Stimulated activated naive CD4-positive, alpha-beta T cell treated with Interleukin-2 at 50 U/mL for 16 hours (primary cell): ENCODE measurements around the gene DEXI.

Experiments
- DNase-seq: peaks from one replicate; lab custom pipeline; 2025; lab: John Stamatoyannopoulos, UW

The DEXI gene

DNA sequence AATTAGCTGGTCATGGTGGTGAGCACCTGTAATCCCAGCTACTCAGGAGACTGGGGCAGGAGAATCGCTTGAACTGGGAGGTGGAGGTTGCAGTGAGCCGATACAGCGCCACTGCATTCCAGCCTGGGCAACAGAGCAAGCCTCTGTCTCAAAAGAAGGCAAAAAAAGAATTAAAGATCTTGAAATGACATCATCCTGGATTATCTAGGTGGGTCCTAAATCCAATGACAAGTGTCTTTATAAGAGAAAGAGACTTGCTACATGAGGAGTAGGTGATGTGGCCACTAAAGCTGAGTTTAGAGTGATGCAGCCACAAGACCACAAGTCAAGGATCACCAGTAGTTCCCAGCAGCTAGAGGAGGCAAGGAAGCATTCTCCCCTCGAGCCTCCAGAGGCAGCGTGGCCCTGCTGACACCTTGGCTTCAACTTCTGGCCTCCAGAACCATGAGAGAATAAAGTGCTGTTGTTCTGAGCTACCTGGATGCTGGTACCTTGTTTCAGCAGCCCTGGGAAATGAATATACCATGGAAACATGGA lies 49.4 kb downstream of the DEXI start:
- no peak for DNase-seq

DNA sequence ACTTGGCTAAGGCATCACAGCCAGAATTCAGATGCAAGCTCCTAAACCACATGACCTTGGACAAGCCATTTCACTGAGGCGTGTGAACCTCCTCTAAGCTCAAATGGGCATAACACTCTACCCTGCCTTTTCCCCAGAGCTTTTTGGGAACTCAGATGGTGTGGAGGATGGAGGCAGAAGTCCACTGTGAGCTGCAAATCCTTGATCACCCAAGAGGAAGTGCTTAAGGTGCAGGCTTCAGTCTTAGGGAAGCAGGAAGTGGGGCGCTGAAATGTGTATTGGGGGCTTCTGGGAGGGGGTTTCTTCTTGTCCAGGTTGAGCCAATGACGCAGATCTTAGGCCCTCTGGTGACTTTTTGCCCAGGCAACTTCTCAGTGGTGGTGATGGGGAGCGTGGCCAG lies 52.4 kb downstream of the DEXI start:
- DNase-seq = no peak

DNA sequence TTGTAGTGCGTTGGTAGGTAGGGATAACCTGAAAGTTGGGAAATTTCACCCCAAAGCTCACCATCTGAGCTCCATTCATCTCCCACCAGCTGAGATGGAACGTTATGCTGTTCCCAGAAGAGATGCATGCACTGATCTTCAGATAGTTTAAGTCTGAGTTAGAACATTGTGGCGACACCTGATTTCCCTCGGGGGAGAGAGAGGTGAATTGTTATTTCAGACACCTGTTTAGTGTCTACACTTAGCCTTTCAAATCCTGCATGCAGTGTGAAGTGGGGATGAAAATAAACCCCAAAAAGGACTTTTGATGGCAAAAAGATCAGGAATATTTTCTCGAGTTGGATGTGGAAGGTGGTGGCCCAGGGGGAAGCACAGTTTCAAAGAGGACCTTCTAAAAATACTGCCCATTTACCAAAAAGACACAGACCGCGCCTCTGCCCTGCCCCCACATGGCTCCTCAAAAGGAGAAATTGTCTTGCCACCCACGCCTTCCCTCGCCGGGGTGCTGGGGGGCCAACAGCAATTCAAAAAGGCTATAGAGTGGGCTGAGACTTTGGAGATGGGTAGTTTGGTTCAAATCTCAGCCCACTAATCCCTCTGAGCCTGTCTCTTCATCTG lies 53.8 kb downstream of the DEXI start:
- no peak for DNase-seq

DNA sequence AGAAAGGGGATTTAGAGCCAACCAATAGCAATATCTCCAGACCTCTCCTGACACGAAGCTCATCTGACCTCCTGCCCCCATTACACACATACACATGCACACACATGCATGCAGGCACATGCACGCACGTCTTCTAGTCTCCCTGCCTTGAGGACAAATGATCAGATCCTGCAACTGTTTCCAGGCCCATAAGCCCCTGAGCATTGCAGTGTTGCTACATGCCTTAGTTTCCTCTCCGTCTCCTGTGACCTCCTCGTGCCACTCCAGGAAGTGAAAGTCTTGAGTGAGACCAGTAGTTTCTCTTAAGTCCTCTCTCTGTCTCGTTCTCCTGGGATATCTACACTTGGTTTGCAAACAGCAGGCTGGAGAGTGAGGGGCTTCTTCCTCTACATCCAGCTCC lies 57.0 kb downstream of the DEXI start:
- DNase-seq = no peak

DNA sequence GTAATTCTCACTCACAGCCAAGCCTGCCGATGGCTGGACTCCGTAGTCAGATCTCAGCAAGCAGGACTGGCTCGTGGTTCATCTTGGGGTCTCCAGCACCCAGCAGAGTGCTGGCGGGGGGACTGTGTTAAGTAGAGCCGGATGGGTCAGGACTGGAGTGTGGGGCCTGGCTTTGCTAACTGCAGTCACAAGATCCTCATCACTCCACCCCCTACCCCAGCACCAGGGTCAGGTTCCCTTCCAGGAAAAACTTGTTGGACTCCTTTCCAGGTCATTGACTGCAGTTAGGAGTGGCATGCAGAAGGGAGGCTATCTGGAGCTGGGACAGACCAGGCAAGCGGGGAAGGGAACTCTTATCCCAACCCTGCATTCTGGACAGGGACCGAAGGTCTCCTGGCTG lies 59.3 kb downstream of the DEXI start:
- DNase-seq = no peak

DNA sequence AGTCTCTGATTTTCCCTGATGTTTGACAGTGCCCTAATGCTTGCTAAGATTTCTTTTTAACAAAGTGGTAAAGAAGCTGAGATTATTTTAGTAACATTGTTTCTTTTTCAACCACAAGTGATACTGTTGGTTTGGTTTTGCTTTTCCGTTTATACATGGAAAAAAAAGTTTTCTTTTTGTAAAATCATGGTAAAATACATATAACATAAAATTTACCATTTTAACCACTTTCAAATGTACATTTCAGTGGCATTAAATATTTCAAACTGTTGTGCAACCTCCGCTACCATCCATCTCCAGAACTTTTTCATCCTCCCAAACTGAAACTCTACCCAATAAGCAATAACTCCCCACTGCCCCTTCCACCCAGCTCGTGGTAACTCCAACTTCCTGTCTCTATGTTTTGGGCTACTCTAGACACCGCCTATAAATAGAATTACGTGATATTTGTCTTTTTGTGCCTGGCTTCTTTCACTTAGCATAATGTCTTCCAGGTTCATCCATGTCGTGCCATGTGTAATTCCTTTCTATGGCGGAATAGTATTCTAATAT lies 60.7 kb downstream of the DEXI start:
- DNase-seq = no peak

DNA sequence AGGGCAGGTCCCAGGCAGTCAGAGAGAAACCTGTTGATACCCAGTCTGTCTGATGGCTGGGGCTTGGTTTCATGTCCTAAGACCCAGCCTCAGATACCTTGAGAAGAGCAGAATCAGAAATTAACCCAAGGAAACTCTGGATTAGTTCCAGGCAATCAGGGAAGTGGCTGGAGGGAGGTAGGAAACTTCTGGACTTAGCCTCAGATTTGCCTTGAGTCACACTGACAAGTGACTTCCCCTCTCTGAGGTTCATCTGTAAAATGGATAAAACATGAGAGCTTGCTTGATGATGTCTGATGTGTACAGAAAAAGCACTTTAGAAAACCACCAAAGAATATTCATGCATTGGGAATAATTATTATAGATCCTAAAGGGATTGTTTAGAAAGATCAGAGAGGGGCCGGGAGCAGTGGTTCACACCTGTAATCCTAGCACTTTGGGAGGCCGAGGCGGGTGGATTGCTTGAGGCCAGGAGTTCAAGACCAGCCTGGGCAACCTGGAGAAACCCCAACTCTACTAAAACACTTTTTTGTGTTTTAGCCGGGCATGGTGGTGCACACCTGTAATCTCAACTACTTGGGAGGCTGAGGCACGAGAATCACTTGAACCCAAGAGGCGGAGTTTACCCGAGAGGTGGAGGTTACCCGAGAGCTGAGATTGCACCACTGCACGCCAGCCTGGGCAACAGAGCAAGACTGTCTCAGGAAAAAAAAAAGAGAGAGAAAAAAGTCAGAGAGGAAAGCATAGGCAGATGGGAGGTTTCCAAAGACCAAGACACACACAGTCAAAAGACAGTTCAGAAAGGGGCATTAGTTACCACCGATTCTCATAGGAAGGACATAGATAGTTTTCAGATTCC lies 61.4 kb downstream of the DEXI start:
- no peak for DNase-seq

DNA sequence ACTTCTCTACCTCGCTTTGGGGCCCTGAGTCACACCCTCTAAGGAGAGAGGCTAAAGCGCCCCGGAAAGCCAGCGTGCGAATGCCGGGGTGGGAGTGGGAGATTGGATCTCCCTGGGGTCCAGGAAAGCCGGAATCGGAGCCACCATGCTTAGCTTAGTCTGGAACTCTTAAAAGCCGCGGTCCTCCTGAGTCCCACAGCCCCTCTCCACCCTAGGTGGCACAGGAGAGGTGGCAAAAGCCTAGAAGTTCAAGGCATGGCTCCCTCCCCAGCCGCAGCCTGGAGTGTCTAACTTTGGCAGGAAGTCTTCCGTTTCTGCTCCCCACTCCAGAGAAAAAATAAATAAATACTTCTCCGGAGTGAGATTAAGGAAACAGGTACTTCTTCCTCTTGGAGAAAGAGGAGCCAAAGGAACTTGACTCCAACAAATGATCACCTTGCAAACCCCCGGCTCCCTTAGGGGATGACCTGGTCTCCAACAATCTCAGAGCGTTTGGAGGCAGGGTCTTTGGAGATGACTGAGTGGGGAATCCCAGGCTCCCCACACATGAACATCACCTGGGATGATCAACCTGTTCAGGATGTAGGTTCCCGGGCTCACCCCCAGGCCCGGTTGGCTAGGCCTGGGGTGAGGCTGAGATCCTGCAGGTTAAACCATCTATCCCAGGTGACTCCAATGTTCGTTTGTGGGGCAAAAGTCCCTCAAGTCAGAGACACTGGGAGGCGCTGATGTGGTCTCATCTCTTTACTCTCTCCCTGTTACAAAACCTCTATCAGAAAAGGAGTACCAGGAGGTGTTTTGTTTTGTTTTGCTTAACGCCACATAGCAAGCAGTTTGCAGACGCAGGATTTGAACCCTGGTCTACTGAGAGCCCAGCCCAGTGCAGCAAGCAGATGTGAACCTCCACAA lies 62.3 kb downstream of the DEXI start:
- no peak for DNase-seq
